ENCODE results near the gene PYGB.
A peak's percentile ranks its signal among the peaks of the same experiment; 100 is the strongest.

PYGB gene

GRCh38 chr20:25247956-25248785, at the start of gene PYGB:
PYGB (plus strand) TSS chr20:25248085; CDS start chr20:25248179, 94 bp downstream.
- DNase-seq (ENCODE audit: low read depth in 1 of 2, low spot score in 1 of 2): peak; percentile 61 to 72

- no peak for DNase-seq (ENCODE audit: low read depth in 1 of 2, low spot score in 1 of 2)
These were observed 49.1 kb upstream of the PYGB start for GRCh38 chr20:25198663-25199383.

- no peak for DNase-seq (ENCODE audit: low read depth in 1 of 2, low spot score in 1 of 2)
These were observed 48.2 kb upstream of the PYGB start for GRCh38 chr20:25199473-25200260.

DNA sequence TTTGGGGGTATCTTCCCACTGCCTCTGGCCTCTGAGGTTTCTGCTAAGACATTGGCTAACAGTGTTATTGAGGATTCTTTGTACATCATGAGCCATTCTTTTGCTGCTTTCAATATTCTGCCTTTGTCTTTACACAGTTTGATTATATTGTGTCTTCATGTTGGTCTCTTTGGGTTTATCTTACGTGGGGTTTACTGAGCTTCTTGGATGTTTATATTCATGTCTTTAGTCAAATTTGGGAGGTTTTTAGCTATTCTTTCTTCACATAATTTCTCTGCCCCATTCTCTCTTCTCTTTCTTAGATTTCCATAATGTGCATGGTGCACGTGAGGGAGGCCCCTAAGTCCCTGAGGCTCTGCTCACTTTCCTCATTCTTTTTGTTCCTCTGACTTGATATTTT, 44.8 kb upstream of the PYGB start:
- no peak for DNase-seq (ENCODE audit: low read depth in 1 of 2, low spot score in 1 of 2)

GRCh38 chr20:25203871-25204320, 44.0 kb upstream of the PYGB start:
- DNase-seq (ENCODE audit: low read depth in 1 of 2, low spot score in 1 of 2): no peak

- DNase-seq (ENCODE audit: low read depth in 1 of 2, low spot score in 1 of 2): no peak
These were observed 43.2 kb upstream of the PYGB start for GRCh38 chr20:25204550-25205276.

DNA sequence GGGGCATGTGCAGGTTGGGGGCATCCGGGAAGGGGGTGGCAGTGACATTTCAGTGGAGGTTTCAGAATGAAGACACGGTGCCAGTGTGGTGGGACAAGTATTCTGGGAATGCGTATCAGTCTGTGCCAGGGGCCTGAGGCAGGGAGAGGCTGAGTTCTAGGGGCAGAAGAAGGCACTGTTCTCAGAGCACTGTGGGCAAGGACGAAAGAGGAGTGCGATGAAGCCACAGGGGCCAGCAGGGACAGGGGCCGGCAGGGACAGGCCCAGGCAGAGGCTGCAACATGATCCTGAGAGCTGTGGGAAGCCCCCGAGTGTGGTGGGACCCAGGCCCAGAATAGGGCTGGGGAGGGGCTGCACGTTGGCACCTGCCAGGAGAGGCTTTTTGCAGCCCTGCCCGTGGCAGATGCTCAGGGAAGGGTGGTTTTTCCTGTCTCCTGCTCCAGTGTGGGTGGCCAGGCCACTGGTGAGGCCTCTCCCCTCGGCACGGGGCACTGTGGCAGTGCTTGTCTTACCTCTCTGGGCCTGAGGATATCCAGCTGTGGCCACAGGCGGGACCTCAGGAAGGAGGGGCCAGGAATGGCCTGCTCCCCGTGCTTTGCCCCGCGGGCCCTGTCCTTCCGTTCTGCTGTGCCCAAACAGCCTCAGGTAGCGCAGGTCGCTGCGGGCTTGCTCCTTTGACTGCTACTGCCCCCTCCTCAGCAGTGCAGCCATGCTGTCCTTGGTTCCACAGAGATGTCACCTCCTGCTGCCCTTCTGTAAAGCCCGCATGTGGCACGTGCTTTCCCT, 42.4 kb upstream of the PYGB start:
- DNase-seq (ENCODE audit: low read depth in 1 of 2, low spot score in 1 of 2): no peak

DNA sequence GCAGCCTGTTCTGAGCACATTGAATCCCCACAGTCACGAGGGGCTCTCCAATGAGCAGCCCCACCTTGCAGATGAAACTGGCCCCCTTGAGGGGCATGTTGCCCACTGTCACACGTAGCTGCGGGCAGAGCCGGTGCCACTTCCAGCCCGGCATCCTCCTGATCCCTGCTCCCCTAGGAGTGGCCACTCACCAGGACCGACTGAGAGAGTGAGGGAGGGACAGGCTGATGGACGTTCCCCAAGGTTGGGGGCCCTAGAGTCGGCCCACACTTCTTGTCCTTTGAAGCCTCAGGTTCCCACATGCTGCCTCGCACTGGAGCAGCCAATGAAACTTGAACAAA, 41.9 kb upstream of the PYGB start:
- no peak for DNase-seq (ENCODE audit: low read depth in 1 of 2, low spot score in 1 of 2)

DNA sequence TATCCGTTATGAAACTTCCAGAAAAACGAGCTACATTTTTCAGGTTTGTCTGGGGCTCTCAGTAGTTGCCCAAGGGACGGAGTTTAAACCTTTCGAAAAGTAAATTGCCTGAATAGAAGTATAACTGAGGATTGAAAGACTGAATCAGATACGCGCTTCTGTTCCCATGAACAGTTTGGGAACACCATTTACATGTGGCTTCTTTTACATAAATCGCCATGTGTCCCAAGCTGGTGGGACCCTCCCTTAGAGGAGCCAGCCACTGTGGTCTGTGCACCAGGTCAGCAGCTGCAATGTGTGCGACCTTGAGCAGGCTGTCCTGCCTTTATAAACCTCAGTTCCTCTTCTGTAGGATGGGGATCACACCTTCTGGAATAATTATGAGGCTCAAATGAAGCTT, 41.3 kb upstream of the PYGB start:
- DNase-seq (ENCODE audit: low read depth in 1 of 2, low spot score in 1 of 2): no peak

DNA sequence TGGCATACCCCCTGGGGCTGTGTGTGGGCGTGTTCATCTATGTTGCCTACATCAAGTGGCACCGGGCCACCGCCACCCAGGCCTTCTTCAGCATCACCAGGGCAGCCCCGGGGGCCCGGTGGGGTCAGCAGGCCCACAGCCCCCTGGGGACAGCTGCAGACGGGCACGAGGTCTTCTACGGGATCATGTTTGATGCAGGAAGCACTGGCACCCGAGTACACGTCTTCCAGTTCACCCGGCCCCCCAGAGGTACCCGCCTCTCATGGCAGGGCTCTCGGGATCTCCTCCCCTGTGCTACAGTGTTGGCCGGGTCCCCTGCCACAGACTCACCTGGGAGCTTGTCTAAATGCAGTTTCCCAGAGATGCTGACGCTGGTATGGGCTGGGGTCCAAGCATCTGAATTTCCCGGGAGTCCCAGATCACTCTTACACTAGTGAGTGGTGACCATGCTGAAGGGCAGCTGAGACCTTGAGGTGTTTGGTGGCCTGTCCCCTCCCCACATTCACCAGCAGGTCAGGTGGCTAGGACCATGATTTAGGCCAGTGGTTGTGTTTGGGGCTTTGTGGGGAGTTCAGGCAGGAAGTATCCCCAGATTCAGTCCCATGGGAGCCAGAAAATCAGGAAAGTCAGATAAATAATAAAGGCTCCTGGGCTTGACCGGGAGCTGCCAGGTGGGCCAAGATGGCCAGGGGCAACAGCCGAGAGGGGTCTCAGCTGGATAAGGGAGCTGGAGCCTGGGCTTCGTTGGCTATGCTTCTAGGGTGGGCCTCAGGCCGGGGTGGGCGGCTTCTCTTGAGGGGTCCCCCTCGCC, 40.5 kb upstream of the PYGB start:
- DNase-seq (ENCODE audit: low read depth in 1 of 2, low spot score in 1 of 2): no peak

DNA sequence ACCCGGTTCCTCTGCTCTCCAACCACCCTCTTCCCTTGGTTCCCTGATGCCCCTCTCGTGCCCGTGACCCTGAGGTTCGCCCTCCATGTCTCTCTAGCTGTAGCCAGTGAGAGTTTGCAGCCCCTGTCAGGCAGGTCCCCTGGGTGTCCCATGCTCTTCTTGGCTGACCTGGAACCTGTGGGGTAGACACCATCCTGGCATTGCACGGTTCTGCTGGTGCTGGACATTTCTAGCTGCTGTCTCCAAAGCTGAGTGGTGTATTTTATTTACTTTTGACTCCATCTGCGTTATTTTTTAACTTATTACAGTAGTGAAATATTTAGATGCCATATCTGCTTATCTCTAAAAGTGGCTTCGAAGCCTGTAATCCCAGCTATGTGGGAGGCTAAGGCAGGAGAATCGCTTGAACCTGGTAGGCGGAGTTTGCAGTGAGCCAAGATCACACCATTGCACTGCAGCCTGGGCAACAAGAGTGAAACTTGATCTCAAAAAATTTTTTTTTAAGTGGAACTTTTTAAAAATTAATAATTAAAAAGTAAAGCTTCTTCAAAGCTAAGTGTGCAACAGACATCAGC, 39.8 kb upstream of the PYGB start:
- DNase-seq (ENCODE audit: low read depth in 1 of 2, low spot score in 1 of 2): no peak

DNA sequence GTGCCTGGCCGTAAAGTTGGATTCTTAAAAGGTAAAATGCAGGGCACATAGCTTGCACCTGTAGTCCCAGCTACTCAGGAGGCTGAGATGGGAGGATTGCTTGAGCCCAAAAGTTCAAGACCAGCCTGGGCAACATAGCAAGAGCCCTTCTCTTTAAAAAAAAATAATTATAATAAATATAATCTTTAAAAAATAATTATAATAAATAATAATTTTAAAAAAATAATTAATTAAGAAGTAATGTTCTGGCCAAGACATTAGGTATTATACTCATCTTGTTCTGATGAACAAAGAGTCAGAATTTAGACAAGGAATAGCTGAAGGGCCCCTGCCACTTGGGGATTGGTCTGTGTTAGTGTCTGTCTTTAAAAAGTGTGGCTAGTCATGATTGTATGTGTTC, 38.5 kb upstream of the PYGB start:
- DNase-seq (ENCODE audit: low read depth in 1 of 2, low spot score in 1 of 2): no peak

- no peak for DNase-seq (ENCODE audit: low read depth in 1 of 2, low spot score in 1 of 2)
These were observed 38.0 kb upstream of the PYGB start for GRCh38 chr20:25209911-25210310.

GRCh38 chr20:25211273-25211672, 36.6 kb upstream of the PYGB start:
- no peak for DNase-seq (ENCODE audit: low read depth in 1 of 2, low spot score in 1 of 2)

- no peak for DNase-seq (ENCODE audit: low read depth in 1 of 2, low spot score in 1 of 2)
These were observed 35.6 kb upstream of the PYGB start for GRCh38 chr20:25212242-25212641.

GRCh38 chr20:25213566-25214425, 34.1 kb upstream of the PYGB start:
- DNase-seq (ENCODE audit: low read depth in 1 of 2, low spot score in 1 of 2): no peak

GRCh38 chr20:25214426-25214790, 33.5 kb upstream of the PYGB start:
- no peak for DNase-seq (ENCODE audit: low read depth in 1 of 2, low spot score in 1 of 2)

DNA sequence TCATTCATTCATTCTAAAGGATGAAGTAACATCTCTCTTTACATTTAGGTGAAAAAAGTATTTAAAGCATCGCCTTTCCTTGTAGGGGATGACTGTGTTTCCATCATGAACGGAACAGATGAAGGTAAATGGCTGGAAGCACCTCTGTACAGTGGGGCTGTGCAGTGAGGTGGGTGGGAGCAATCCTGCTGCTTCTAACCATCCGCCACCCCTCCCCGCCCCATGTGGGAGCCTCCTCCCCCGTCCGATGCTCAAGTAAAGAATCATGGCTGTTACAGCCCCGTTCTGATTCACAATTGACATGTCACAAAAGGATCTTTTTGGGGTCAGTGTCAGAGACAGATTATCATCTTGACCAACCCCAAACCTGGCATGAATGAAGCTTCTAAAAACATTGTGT, 33.1 kb upstream of the PYGB start:
- DNase-seq (ENCODE audit: low read depth in 1 of 2, low spot score in 1 of 2): no peak
